Activated naive CD8-positive, alpha-beta T cell (primary cell): ENCODE results near the gene TRIO.
"Not testable (repeated sequence)": the region's sequence is repeated elsewhere in the genome, so short reads cannot be mapped to it uniquely, and the experiment has no call there.

Experiments
- H3K27ac Mint-ChIP-seq: one replicate; pipeline ENCODE4 v1.8.0; 2021; ENCODE audit warnings: mixed read lengths
- H3K27me3 Mint-ChIP-seq: one replicate; pipeline ENCODE4 v1.8.0; 2021; ENCODE audit warnings: mixed read lengths
- H3K36me3 Mint-ChIP-seq: one replicate; pipeline ENCODE4 v1.8.0; 2021; ENCODE audit warnings: mixed read lengths
- H3K4me1 Mint-ChIP-seq: one replicate; pipeline ENCODE4 v1.8.0; 2021; ENCODE audit warnings: low read depth, mixed read lengths
- H3K4me3 Mint-ChIP-seq: one replicate; pipeline ENCODE4 v1.8.0; 2021; ENCODE audit warnings: mild to moderate bottlenecking, mixed read lengths
- H3K9me3 Mint-ChIP-seq: one replicate; pipeline ENCODE4 v1.8.0; 2021; ENCODE audit warnings: low read depth, mixed read lengths

The TRIO gene

DNA sequence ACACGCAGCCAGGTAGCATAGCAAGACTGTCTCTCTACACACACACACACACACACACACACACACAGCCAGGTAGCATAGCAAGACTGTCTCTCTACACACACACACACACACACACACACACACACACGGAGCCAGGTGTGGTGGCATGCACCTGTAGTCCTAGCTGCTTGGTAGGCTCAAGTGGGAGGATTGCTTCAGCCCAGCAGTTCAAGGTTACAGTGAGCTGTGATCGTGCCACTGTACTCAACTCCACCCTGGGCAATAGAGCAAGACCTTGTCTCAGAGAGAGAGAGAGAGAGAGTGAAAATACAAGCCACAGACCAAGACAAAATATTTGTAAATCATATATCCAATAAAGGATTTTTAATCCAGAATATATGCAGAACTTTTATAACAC lies 64.3 kb downstream of the TRIO start:
- H3K9me3 Mint-ChIP-seq, H3K36me3 Mint-ChIP-seq, H3K4me3 Mint-ChIP-seq, H3K4me1 Mint-ChIP-seq, H3K27ac Mint-ChIP-seq: not testable (repeated sequence)
- H3K27me3 Mint-ChIP-seq, result peaks cover 16% of the 10 kb centered on the region

DNA sequence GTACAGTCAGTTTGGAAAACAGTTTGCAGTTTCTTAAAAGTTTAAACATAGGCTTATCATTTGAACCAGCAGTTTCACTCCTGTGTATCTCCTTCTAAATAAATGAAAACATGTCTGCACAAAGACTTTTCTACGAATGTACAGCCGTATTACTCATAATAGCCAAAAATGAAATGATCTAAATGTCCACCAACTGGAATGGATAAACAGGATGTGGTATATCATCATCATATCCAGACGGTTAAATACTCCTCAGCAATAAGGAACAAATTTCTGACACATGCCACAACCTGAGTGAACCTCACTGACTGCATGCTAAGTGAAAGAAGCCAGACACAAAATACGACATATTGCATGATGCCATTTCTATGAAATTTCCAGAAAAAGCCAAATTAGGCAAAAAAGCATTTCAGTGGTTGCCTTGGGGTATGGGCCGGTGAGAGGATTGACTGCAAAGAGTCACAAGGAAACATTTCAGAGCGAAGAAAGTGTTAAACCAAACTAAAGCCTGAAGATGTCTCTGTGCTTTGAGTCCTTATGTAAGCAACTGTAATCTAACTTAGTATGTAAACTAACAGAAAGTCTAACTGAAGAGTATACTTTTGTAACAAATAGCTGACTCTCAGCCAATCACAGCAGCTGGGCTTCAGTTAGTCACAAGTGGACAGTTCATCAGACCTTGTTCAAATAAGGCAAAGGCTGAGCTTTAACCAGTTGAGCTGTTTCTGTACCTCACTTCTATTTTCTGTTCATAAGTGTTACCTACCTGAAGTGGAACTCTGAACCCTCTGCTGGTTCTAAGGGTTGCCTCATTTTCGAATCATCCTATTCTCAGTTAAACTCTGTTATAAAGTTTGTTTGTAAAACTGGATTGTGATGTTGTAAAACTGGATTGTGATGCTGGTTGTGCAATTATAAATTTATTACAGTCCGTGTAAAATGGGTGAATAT lies 65.2 kb downstream of the TRIO start:
- Mint-ChIP-seq H3K36me3 (no peaks in the 10 kb centered on the region), H3K27me3 (peaks cover 14% of the 10 kb centered on the region), H3K4me3 (no peak overlapping the region), H3K9me3 (no peaks in the 10 kb centered on the region), H3K27ac (no peak overlapping the region), H3K4me1 (peaks cover 3% of the 10 kb centered on the region)

DNA sequence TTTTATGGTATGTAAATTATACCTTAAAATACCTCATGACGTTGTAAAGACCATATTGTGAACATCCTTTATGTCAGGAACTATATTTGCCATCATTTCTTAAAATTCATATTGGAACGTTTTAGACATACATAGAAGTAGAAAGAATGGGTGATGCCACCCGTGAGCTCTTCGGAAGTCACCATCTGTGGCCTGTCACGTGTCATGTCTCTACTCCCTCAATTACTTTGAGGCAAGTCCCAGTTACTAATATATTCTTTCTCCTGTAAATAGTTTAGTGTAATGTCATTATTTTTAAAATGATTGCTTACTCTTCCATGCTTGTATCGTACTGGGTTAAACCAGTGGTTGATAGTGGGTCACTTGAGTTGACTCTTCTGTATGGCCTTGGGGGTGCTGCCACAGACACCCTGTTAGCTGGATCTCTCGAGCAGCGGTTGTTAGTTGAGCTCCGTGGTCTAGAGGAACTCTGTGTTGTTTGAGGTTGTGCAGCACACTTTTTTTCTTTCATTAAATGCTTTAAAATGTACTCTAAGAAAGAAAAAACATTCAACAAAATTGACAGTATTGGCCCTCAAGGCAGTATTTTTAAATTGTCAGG lies 66.2 kb downstream of the TRIO start:
- no peaks in the 10 kb centered on the region for H3K36me3 Mint-ChIP-seq
- no peak overlapping the region for H3K27ac Mint-ChIP-seq
- peaks cover 13% of the 10 kb centered on the region for H3K27me3 Mint-ChIP-seq
- peaks cover 3% of the 10 kb centered on the region for H3K4me1 Mint-ChIP-seq
- no peaks in the 10 kb centered on the region for H3K9me3 Mint-ChIP-seq
- no peak overlapping the region for H3K4me3 Mint-ChIP-seq

DNA sequence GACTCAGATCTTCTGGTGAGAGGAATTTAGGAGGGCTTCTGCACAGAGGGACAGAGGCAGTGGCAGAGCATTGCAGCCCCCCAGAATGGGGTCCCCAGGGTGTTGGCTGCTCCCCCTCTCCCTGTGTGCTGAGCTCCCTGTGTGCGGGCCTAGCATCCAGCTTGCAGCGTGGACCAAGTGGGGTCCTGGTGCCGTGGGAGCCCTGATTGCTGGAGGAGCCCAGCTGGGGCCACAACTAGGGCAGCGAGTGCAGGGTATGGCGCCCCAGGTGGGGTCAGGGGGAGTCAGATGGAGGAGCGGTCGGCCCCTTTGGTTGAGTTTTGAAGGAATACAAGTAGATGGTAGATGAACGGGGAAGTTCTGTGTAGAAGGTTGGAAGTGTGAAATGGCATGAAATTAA lies 66.7 kb downstream of the TRIO start:
- no peak overlapping the region for H3K27ac Mint-ChIP-seq
- no peak overlapping the region for H3K4me3 Mint-ChIP-seq
- H3K4me1 Mint-ChIP-seq, result peaks cover 3% of the 10 kb centered on the region
- H3K27me3 Mint-ChIP-seq, result peaks cover 12% of the 10 kb centered on the region
- H3K9me3 Mint-ChIP-seq, result no peaks in the 10 kb centered on the region
- H3K36me3 Mint-ChIP-seq, result no peaks in the 10 kb centered on the region

DNA sequence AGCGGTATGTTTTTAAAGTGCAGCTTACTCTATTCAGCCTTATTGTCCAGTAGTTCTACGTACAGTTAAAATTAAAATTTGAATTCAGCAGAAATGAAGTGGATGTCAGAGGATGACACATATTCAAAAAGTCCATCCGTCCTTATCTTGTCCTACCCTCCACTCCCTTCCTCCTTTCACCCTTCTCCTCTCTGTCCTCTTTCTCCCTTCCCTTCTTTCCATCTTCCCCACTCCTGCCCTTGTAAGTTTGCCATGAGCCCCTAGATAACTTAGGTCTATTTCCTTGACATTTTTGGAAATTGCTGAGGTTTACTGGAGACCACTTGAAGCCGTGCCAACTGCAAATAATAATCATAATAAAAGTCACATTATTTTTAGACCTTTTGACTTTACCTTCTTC lies 67.6 kb downstream of the TRIO start:
- H3K4me1 Mint-ChIP-seq, result no peaks in the 10 kb centered on the region
- H3K27me3 Mint-ChIP-seq, result peaks cover 12% of the 10 kb centered on the region
- no peaks in the 10 kb centered on the region for H3K36me3 Mint-ChIP-seq
- no peak overlapping the region for H3K27ac Mint-ChIP-seq
- no peaks in the 10 kb centered on the region for H3K9me3 Mint-ChIP-seq
- H3K4me3 Mint-ChIP-seq, result no peak overlapping the region

DNA sequence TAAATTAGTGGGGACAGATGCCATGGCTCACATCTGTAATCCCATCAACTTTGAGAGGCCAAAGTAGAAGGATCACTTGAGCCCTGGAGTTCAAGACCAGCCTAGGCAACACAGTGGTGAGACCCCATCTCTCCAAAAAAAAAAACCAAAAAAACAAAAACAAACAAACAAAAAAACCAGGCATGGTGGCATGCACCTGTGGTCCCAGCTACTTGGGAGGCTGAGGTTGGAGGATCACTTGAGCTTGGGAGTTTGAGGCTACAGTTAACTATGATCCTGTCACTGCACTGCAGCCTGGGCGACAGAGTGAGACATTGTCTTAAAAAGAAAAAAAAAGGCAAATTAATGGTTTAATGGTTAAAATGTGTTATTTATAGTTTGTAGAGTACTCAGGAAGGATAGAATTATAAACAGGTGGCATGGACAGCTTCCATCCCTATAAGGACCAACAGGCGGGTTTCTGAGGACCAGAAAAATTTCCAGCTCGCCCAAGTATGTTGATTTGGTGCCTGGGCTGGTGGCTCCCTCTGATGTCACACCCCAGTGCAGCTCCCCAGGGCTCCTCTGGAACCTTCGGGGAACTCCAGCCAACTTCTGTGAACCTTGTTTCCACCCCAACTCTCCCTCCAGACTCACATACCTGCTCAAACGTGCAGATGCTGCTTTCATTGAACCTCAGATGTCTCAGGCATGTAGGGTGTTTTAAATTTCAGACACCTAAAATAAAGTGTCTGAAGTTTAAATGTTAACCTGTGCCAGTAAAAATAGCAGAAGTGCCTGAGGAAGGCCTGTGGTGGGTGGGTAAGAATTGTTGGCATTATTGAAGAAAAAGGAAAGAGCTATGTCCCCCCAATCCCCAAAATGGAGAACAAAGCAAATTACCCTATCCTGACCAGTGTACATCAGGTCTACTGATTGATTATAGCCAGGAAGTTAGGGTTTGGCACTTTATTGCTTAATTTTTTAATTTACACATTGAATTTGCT lies 69.0 kb downstream of the TRIO start:
- no peak overlapping the region for H3K27ac Mint-ChIP-seq
- H3K27me3 Mint-ChIP-seq, result peaks cover 8% of the 10 kb centered on the region
- H3K36me3 Mint-ChIP-seq, result no peaks in the 10 kb centered on the region

DNA sequence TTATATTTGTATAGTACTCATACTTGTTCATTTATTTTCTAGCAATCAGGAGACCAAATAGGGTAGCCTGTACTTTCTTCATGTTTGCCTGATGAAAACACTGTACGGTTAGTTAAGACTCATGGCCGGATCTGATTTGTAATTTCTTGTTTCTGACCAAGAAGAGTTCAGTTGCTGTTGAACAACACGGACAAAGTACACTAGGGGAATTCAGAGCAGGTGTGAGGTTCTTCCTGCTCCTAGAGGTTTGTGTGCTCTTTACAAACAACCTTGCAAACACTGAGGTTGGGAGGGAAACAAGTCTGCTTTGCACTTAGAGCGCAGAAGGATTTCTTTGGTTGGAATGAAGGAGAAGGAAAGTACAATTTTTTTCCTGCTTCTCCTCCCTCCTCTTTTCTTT lies 69.7 kb downstream of the TRIO start:
- Mint-ChIP-seq H3K4me3 (no peak overlapping the region), H3K36me3 (no peaks in the 10 kb centered on the region), H3K27me3 (peaks cover 8% of the 10 kb centered on the region), H3K9me3 (no peaks in the 10 kb centered on the region), H3K27ac (no peak overlapping the region), H3K4me1 (no peaks in the 10 kb centered on the region)

More for the DNA sequence above, 69.0 kb downstream of the TRIO start:
- Mint-ChIP-seq H3K9me3 (no peaks in the 10 kb centered on the region), H3K4me1 (no peaks in the 10 kb centered on the region), H3K4me3 (no peak overlapping the region)

DNA sequence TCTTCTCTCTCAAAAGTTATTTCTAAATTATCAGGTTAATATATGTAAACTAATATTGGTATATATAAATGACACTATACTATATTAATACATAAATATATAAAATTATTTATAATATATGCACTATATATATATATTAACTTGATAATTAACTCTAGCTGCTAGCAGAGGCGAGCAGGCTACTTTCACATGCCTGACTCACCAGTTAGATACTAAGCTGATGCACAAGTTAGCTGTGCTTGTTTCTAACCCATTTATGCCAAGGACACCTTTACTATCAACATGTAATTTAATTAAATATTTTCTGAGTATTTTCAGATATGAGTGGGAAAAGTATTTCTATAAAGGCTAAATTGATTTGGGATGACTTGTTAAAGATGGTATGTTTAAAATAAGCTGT lies 70.1 kb downstream of the TRIO start:
- Mint-ChIP-seq H3K27me3 (peaks cover 8% of the 10 kb centered on the region), H3K36me3 (no peaks in the 10 kb centered on the region), H3K4me1 (no peaks in the 10 kb centered on the region), H3K4me3 (no peak overlapping the region), H3K27ac (no peak overlapping the region), H3K9me3 (no peaks in the 10 kb centered on the region)

DNA sequence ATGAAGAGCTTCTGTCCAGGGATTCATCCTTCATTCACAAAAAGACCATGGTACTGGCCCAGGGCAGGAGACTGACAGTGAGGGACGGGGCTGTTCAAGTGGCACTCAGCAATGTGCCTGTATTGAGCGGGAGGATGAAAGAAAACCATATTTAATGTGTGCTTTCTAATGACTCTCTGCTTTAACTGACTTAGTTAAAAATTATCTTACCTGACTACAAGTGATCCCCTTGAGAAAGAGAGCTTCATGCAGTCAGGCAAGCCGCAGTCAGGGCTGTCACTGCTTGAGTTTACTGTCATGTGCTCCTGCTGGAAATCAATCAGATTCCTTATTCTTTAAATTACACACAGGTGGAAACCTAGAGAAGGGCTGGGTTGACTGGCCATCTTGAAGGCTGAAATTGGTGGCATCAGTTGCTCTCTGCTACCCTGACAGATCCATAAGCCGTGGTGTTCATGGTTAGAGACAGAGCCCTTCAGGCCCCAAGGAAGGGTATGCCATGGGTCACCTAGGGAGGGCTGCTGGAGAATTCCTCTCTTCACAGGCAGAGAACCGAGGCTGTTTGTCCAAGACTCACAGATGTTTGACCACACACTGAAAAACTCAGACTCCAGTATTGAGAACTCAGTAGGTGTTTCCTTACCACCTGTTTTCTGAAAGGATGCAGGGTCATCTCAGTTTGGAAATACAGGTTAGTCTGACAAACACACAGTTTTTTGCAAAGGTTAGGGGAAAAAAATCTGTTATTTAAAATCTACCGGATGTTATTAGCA lies 70.9 kb downstream of the TRIO start:
- Mint-ChIP-seq H3K27me3 (peaks cover 10% of the 10 kb centered on the region), H3K4me1 (no peaks in the 10 kb centered on the region), H3K36me3 (no peaks in the 10 kb centered on the region), H3K9me3 (no peaks in the 10 kb centered on the region), H3K4me3 (no peak overlapping the region), H3K27ac (no peak overlapping the region)

DNA sequence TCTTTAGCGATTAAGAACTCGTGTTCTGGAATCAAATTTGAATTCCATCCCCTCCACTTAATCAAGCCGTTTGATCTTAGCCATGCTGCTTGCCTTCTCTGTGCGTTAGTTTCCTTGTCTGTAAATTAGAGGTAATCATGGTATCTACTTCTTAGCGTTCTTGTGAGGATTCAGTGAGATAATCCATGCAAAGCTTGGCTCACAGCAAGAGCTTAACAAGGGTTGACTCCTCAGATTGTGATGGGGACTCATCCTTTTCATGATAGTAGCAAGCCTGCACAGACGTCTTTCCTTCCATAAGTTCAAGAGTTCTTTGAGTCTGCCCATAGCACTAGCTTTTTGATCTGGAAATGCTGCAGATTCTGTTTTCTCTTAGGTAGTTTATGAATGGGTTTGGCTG lies 72.8 kb downstream of the TRIO start:
- H3K36me3 Mint-ChIP-seq, result no peaks in the 10 kb centered on the region
- H3K9me3 Mint-ChIP-seq, result no peaks in the 10 kb centered on the region
- H3K4me1 Mint-ChIP-seq, result no peaks in the 10 kb centered on the region
- H3K4me3 Mint-ChIP-seq, result no peak overlapping the region
- peaks cover 6% of the 10 kb centered on the region for H3K27me3 Mint-ChIP-seq
- H3K27ac Mint-ChIP-seq, result no peak overlapping the region

DNA sequence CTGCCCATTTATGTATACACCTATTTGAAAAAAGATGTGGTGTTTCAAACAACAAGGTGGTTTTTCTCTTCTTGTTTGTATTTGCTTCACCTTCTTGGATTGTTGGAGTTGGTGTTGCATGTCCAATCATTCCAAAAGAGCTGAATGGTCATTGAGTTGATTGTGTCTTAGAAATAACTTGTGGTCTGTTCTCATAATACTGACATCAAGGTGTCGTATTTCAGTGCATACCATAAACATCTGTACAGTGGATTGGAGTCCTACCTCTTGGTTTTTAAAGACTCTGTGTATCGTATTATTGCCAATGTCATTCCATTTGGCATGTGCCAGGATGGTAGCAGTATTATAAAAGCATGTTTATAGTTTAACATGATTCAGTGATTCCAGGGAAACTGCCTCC lies 73.2 kb downstream of the TRIO start:
- Mint-ChIP-seq H3K27ac (no peak overlapping the region), H3K4me3 (no peak overlapping the region), H3K9me3 (no peaks in the 10 kb centered on the region), H3K4me1 (no peaks in the 10 kb centered on the region), H3K36me3 (no peaks in the 10 kb centered on the region), H3K27me3 (peaks cover 9% of the 10 kb centered on the region)

DNA sequence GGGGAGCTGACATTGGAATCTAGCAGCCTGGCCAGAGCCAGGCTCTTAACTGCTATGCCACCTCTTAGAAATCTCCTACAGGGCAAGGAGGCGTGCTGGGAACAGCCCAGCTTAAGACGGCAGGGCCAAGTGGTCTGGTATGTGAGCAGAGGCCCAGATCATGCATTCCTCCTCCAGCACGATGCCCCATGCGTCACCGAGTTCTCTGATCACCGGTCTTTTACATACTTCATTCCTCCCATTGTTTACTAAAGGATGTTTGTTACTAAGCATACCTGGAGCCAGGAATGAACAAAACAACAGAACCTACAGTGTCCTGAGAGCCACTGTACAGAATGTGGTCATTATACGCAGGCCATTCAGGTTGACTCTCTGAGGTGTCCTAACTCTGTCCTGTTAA lies 73.8 kb downstream of the TRIO start:
- no peak overlapping the region for H3K27ac Mint-ChIP-seq

DNA sequence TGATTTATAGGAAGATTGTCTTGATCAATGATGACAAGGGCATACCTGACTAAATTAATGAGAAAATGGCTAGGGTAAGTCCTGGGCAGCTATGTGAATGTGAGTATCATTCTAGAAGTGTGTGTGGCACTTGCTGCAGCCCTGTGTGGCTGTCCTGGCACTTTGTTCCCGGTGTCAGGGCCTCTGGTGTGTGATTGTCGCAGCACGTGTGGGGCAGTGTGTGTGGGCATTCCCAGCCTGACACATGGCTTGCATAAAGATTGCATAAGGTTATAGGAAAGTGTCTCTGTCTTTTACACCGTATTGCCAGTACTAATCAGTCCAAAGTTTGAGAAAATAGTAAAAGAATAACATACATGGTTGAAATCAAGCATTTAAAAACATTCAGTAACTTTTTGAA lies 74.4 kb downstream of the TRIO start:
- H3K4me3 Mint-ChIP-seq, result no peak overlapping the region
- peaks cover 8% of the 10 kb centered on the region for H3K27me3 Mint-ChIP-seq
- H3K27ac Mint-ChIP-seq, result no peak overlapping the region
- no peaks in the 10 kb centered on the region for H3K4me1 Mint-ChIP-seq
- no peaks in the 10 kb centered on the region for H3K36me3 Mint-ChIP-seq
- no peaks in the 10 kb centered on the region for H3K9me3 Mint-ChIP-seq

More for the DNA sequence above, 73.8 kb downstream of the TRIO start:
- Mint-ChIP-seq H3K27me3 (peaks cover 9% of the 10 kb centered on the region), H3K36me3 (no peaks in the 10 kb centered on the region), H3K9me3 (no peaks in the 10 kb centered on the region), H3K4me3 (no peak overlapping the region), H3K4me1 (no peaks in the 10 kb centered on the region)

DNA sequence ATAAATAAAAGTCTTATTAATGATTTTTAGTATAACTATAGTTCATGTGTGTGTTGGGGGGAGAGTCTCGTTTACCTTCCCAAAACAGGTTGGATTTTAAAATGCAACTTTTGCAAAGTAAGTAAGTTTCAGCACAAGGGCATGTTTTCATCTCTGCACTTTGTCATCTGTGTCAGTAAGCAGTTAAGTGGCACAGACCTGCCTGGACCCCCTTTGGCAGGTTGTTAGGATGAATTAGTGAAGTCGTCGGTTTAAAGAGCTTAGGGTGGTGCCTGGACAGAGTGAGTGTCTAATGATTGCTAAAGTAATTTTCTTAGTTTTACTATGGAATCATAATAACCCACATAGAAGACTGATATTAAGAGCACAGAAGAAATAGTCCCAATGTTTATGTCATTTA lies 74.9 kb downstream of the TRIO start:
- Mint-ChIP-seq H3K27me3 (peaks cover 8% of the 10 kb centered on the region), H3K4me3 (no peak overlapping the region), H3K9me3 (no peaks in the 10 kb centered on the region), H3K36me3 (no peaks in the 10 kb centered on the region), H3K27ac (no peak overlapping the region), H3K4me1 (no peaks in the 10 kb centered on the region)
